Astrocyte (in vitro differentiated cells and primary cell): Measurements from ENCODE around the gene LYSET.

Experiments used
- EZH2 ChIP-seq: IDR thresholded peaks from 2 replicates; pipeline ENCODE4 v1.6.1; 2012; ENCODE audit warnings: mild to moderate bottlenecking, low read length, inconsistent platforms; ENCODE audit not compliant: insufficient read depth
- TF ChIP-seq, protein P1 (sequence below): IDR thresholded peaks from 2 replicates; pipeline ENCODE4 v1.5.1; 2011; ENCODE audit warnings: low read depth, mild to moderate bottlenecking, inconsistent platforms, low read length, moderate library complexity; ENCODE audit not compliant: insufficient read depth

GRCh38 chr14:93183596-93184317 lies 1.4 kb upstream of the LYSET start:
- no peak for TF ChIP-seq EZH2
- TF ChIP-seq, protein P1, sequence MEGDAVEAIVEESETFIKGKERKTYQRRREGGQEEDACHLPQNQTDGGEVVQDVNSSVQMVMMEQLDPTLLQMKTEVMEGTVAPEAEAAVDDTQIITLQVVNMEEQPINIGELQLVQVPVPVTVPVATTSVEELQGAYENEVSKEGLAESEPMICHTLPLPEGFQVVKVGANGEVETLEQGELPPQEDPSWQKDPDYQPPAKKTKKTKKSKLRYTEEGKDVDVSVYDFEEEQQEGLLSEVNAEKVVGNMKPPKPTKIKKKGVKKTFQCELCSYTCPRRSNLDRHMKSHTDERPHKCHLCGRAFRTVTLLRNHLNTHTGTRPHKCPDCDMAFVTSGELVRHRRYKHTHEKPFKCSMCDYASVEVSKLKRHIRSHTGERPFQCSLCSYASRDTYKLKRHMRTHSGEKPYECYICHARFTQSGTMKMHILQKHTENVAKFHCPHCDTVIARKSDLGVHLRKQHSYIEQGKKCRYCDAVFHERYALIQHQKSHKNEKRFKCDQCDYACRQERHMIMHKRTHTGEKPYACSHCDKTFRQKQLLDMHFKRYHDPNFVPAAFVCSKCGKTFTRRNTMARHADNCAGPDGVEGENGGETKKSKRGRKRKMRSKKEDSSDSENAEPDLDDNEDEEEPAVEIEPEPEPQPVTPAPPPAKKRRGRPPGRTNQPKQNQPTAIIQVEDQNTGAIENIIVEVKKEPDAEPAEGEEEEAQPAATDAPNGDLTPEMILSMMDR, result no peak
